Measurements from ENCODE around the gene RFX7.
A peak's percentile ranks its signal among the peaks of the same experiment; 100 is the strongest.

The RFX7 gene

DNA sequence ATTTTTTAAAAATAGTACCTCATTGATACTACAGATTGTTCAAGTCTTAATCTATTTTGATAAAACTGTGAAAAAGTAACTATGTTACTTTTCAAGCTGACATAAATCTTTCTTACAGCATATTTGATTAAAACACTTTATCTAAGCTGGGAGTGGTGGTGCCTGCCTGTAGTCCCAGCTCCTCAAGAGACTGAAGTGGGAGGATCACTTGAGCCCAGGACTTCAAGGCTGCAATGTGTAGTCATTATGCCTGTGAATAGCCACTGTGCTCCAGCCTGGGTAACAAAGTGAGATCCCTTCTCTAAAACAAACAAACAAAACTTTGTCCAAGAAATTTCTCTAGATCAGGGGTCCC, 190.7 kb downstream of the RFX7 start:
- ChIA-PET CTCF (interaction anchor here (1.0 kb wide), 3 partner anchors 35 to 51 kb away, joined by 3 read pairs; no protein-coding TSS in a partner anchor), POLR2A (no interaction called here)
- no peak for TF ChIP-seq LEF1 (IDR thresholded peaks at IDR 0.05; ENCODE audit: borderline replicate concordance)
- no peak for DNase-seq (ENCODE audit: extremely low spot score)

- TF ChIP-seq FOXK2 (IDR thresholded peaks at IDR 0.05) (no peak), CTBP1 (IDR thresholded peaks at IDR 0.05; ENCODE audit: borderline replicate concordance) (no peak), BHLHE40 (IDR thresholded peaks at IDR 0.05; ENCODE audit: borderline replicate concordance) (no peak), PKNOX1 (IDR thresholded peaks at IDR 0.05) (no peak), L3MBTL2 (conservative IDR thresholded peaks at IDR 0.05) (no peak), ELF4 (IDR thresholded peaks at IDR 0.05) (no peak), TARDBP (IDR thresholded peaks at IDR 0.05) (no peak)
- POLR2A ChIA-PET, result no interaction called here
- peak; percentile 16 for DNase-seq (ENCODE audit: extremely low spot score)
- CTCF ChIA-PET, result interaction anchor here (1.0 kb wide), 3 partner anchors 34 to 51 kb away, joined by 3 read pairs; no protein-coding TSS in a partner anchor
These were observed 191.2 kb downstream of the RFX7 start for GRCh38 chr15:56052395-56053045.

GRCh38 chr15:56051676-56052075, 192.0 kb downstream of the RFX7 start:
- ChIA-PET POLR2A (no interaction called here), CTCF (no interaction called here)
- DNase-seq (ENCODE audit: extremely low spot score), result no peak
- TF ChIP-seq FOXM1 (IDR thresholded peaks at IDR 0.05; ENCODE audit: borderline replicate concordance) (no peak), FOXK2 (IDR thresholded peaks at IDR 0.05) (no peak), ARNT (IDR thresholded peaks at IDR 0.05) (no peak), LEF1 (IDR thresholded peaks at IDR 0.05; ENCODE audit: borderline replicate concordance) (no peak), BHLHE40 (IDR thresholded peaks at IDR 0.05; ENCODE audit: borderline replicate concordance) (no peak), L3MBTL2 (conservative IDR thresholded peaks at IDR 0.05) (no peak), TARDBP (IDR thresholded peaks at IDR 0.05) (no peak), HDGF (IDR thresholded peaks at IDR 0.05; ENCODE audit: borderline replicate concordance) (no peak), ZNF384 (IDR thresholded peaks at IDR 0.05) (no peak), NFRKB (IDR thresholded peaks at IDR 0.05) (no peak), SP1 (IDR thresholded peaks at IDR 0.05) (no peak)

DNA sequence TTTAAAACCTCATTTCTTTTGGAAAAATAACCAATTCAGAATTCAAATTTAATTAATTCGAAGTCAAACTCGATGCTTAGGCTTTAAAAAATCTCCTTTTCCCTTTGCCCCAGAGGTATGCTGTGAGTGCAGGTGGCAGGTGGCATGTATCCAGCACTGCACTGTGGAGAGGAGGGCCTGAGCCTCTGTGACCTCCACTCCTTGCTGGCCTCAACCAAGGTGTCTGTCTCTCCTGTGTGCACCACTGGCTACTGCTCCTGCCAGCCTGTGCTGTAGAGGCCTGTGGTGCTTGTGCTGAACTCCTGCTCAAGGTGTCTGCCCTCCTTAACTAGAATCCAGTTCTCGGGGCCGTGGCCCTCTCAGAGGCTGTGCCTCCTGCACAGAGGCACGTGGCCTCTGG, 194.1 kb downstream of the RFX7 start:
- POLR2A ChIA-PET, result no interaction called here
- no peak for TF ChIP-seq HDGF (IDR thresholded peaks at IDR 0.05; ENCODE audit: borderline replicate concordance)
- TF ChIP-seq BHLHE40 (IDR thresholded peaks at IDR 0.05; ENCODE audit: borderline replicate concordance), result no peak
- TF ChIP-seq FOXK2 (IDR thresholded peaks at IDR 0.05), result no peak
- no peak for TF ChIP-seq SUZ12 (IDR thresholded peaks at IDR 0.05)
- no peak for TF ChIP-seq ARNT (IDR thresholded peaks at IDR 0.05)
- TF ChIP-seq SP1 (IDR thresholded peaks at IDR 0.05), result no peak
- no peak for TF ChIP-seq L3MBTL2 (conservative IDR thresholded peaks at IDR 0.05)
- TF ChIP-seq NFRKB (IDR thresholded peaks at IDR 0.05), result no peak
- no peak for TF ChIP-seq FOXM1 (IDR thresholded peaks at IDR 0.05; ENCODE audit: borderline replicate concordance)
- TF ChIP-seq FOXA1 (IDR thresholded peaks at IDR 0.05), result no peak
- no peak for TF ChIP-seq CTBP1 (IDR thresholded peaks at IDR 0.05; ENCODE audit: borderline replicate concordance)
- no peak for TF ChIP-seq TARDBP (IDR thresholded peaks at IDR 0.05)
- no peak for TF ChIP-seq ZNF384 (IDR thresholded peaks at IDR 0.05)
- TF ChIP-seq LEF1 (IDR thresholded peaks at IDR 0.05; ENCODE audit: borderline replicate concordance), result no peak
- TF ChIP-seq ELF4 (IDR thresholded peaks at IDR 0.05), result no peak
- TF ChIP-seq PKNOX1 (IDR thresholded peaks at IDR 0.05), result no peak
- DNase-seq (ENCODE audit: extremely low spot score), result no peak
- CTCF ChIA-PET, result no interaction called here

DNA sequence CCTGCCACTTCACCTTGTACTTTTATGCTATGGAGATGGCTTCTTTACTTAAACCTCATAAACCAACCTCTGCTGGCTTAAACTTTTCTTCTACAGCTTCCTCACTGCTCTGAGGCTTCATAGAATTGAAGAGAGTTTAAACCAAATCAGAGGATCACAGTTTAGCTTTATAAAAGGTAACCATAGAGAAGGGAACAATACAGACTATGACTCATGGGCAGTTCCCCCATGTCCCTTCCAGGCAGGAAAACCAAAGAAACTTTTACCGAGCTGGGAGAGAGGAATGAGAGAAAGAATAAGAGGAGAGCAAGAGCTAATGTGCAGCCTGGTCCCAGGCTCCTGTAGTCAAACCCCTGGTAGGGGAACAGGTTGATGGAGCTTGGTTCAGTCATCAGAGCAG, 196.3 kb downstream of the RFX7 start:
- ChIA-PET CTCF (no interaction called here), POLR2A (no interaction called here)
- no peak for DNase-seq (ENCODE audit: extremely low spot score)
- TF ChIP-seq ZNF384 (IDR thresholded peaks at IDR 0.05) (no peak), FOXM1 (IDR thresholded peaks at IDR 0.05; ENCODE audit: borderline replicate concordance) (no peak), FOXA1 (IDR thresholded peaks at IDR 0.05) (no peak), SP1 (IDR thresholded peaks at IDR 0.05) (no peak), CTBP1 (IDR thresholded peaks at IDR 0.05; ENCODE audit: borderline replicate concordance) (no peak), NFRKB (IDR thresholded peaks at IDR 0.05) (no peak), SUZ12 (IDR thresholded peaks at IDR 0.05) (no peak), ELF4 (IDR thresholded peaks at IDR 0.05) (no peak), FOXK2 (IDR thresholded peaks at IDR 0.05) (no peak), L3MBTL2 (conservative IDR thresholded peaks at IDR 0.05) (no peak)

GRCh38 chr15:56045068-56045748, 198.5 kb downstream of the RFX7 start:
- POLR2A ChIA-PET, result no interaction called here
- CTCF ChIA-PET, result no interaction called here
- TF ChIP-seq LEF1 (IDR thresholded peaks at IDR 0.05; ENCODE audit: borderline replicate concordance), result no peak
- no peak for TF ChIP-seq FOXK2 (IDR thresholded peaks at IDR 0.05)
- TF ChIP-seq SUZ12 (IDR thresholded peaks at IDR 0.05), result no peak
- TF ChIP-seq SP1 (IDR thresholded peaks at IDR 0.05), result no peak
- TF ChIP-seq CTBP1 (IDR thresholded peaks at IDR 0.05; ENCODE audit: borderline replicate concordance), result no peak
- no peak for TF ChIP-seq FOXM1 (IDR thresholded peaks at IDR 0.05; ENCODE audit: borderline replicate concordance)
- TF ChIP-seq ZNF384 (IDR thresholded peaks at IDR 0.05), result no peak
- TF ChIP-seq FOXA1 (IDR thresholded peaks at IDR 0.05), result no peak
- no peak for TF ChIP-seq TARDBP (IDR thresholded peaks at IDR 0.05)
- no peak for TF ChIP-seq BHLHE40 (IDR thresholded peaks at IDR 0.05; ENCODE audit: borderline replicate concordance)
- no peak for TF ChIP-seq L3MBTL2 (conservative IDR thresholded peaks at IDR 0.05)
- TF ChIP-seq HDGF (IDR thresholded peaks at IDR 0.05; ENCODE audit: borderline replicate concordance), result no peak
- no peak for TF ChIP-seq ARNT (IDR thresholded peaks at IDR 0.05)
- TF ChIP-seq NFRKB (IDR thresholded peaks at IDR 0.05), result no peak
- TF ChIP-seq ELF4 (IDR thresholded peaks at IDR 0.05), result no peak
- no peak for TF ChIP-seq PKNOX1 (IDR thresholded peaks at IDR 0.05)
- DNase-seq (ENCODE audit: extremely low spot score), result no peak

Measured in HEK293T (cell line).